Measurements from ENCODE around the gene CABCOCO1.
"Not testable (repeated sequence)": the region's sequence is repeated elsewhere in the genome, so short reads cannot be mapped to it uniquely, and the experiment has no call there.

CABCOCO1 gene

DNA sequence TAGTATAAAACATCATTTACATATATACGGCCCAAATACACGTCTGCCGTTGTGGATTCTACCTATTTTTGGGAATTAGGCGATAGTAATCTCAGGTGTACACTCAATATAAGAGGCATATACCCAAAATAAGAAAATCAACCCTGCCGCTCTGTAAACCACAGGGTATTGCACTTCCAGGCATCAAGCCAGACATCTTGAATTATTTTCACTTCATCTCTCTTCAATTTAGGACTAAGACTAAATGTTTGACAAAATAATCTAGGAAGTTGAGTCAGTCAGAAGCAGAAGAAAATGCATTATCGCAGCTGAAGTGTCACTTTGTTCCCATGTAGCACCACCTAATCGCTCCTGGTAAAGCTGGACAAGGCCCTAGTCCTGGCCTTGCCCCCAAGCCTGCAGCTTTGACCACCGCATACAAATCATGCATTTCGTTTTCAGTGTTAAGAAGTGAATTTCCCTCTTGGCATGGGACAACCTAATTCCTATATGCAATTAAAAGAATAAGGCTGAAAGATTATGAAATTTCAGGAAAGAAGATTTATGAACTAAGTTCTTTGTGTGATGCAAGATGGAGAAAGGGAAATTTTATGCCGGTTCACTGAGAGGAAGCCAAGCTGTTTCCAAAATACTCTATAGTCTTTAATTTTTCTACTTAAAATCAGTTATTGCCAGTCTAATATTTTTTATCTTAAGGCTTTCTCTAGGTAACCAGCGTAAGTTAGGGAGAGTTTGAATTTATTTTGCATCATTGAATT, 26.0 kb downstream of the CABCOCO1 start:
- Histone ChIP-seq H3K9ac (ENCODE audit: low read depth, low read length) (no peak overlapping the region), H3K27me3 (ENCODE audit: insufficient read depth, low read length) (no peaks in the 10 kb centered on the region), H3K4me1 (ENCODE audit: insufficient read depth, low read length) (no peaks in the 10 kb centered on the region), H3K27ac (ENCODE audit: low read depth, low read length) (no peak overlapping the region), H3K9me3 (ENCODE audit: insufficient read depth, low read depth, low read length) (no peaks in the 10 kb centered on the region), H3K36me3 (ENCODE audit: insufficient read depth, low read length) (no peaks in the 10 kb centered on the region), H3K4me3 (ENCODE audit: low read length) (no peak overlapping the region)
- WGBS, result 97% methylated on average over 10 of the region's 11 CpGs

- H3K36me3 ChIP-seq (ENCODE audit: insufficient read depth, low read length); H3K9me3 ChIP-seq (ENCODE audit: insufficient read depth, low read depth, low read length); H3K4me1 ChIP-seq (ENCODE audit: insufficient read depth, low read length); H3K27ac ChIP-seq (ENCODE audit: low read depth, low read length); H3K27me3 ChIP-seq (ENCODE audit: insufficient read depth, low read length); H3K9ac ChIP-seq (ENCODE audit: low read depth, low read length); H3K4me3 ChIP-seq (ENCODE audit: low read length): not testable (repeated sequence)
- WGBS, result no CpG with 5 or more reads among the region's 2 CpGs
Measured at GRCh38 chr10:61691667-61692066, 28.9 kb downstream of the CABCOCO1 start.

GRCh38 chr10:61692447-61693010, 29.8 kb downstream of the CABCOCO1 start:
- no peaks in the 10 kb centered on the region for H3K27me3 ChIP-seq (ENCODE audit: insufficient read depth, low read length)
- H3K9me3 ChIP-seq (ENCODE audit: insufficient read depth, low read depth, low read length), result no peaks in the 10 kb centered on the region
- H3K27ac ChIP-seq (ENCODE audit: low read depth, low read length), result no peak overlapping the region
- 95% methylated on average over 3 of the region's 3 CpGs for WGBS
- H3K9ac ChIP-seq (ENCODE audit: low read depth, low read length), result no peak overlapping the region
- no peaks in the 10 kb centered on the region for H3K4me1 ChIP-seq (ENCODE audit: insufficient read depth, low read length)
- no peaks in the 10 kb centered on the region for H3K36me3 ChIP-seq (ENCODE audit: insufficient read depth, low read length)
- no peak overlapping the region for H3K4me3 ChIP-seq (ENCODE audit: low read length)

DNA sequence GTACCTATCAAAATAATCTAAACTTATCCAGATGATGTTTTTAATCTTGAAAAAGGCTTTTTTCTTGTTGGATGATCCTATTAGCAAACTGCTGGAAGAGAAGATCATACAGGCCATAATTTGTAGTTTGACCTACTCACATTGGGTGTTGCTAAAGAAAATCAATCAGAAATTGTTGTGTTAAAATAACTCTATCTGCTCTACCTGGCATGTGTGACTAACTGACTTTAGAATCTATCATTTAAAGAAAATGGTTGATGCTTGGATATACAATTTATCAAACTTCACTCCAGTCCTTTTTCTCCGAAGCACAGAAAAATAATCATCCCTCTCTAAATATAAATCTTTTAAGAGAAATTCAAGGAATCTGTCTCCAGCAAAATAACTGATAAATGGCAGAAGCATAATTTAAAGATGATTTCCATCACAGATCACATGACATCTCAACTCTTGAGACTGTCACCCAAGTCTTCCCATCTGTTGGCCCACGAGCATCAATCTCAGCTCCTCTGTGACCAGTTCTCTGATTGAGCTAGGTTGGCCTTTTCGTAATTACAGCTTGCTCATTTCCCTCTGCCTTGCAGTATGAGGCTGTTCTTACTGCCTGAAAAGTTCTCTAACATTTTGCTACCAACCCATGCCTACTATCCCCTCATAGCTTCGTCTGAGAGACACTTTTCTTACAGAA, 36.4 kb downstream of the CABCOCO1 start:
- Histone ChIP-seq H3K9ac (ENCODE audit: low read depth, low read length) (no peak overlapping the region), H3K4me1 (ENCODE audit: insufficient read depth, low read length) (no peaks in the 10 kb centered on the region), H3K27ac (ENCODE audit: low read depth, low read length) (no peak overlapping the region), H3K4me3 (ENCODE audit: low read length) (no peak overlapping the region), H3K9me3 (ENCODE audit: insufficient read depth, low read depth, low read length) (no peaks in the 10 kb centered on the region), H3K36me3 (ENCODE audit: insufficient read depth, low read length) (no peaks in the 10 kb centered on the region), H3K27me3 (ENCODE audit: insufficient read depth, low read length) (no peaks in the 10 kb centered on the region)
- 93% methylated on average over 3 of the region's 4 CpGs for WGBS

DNA sequence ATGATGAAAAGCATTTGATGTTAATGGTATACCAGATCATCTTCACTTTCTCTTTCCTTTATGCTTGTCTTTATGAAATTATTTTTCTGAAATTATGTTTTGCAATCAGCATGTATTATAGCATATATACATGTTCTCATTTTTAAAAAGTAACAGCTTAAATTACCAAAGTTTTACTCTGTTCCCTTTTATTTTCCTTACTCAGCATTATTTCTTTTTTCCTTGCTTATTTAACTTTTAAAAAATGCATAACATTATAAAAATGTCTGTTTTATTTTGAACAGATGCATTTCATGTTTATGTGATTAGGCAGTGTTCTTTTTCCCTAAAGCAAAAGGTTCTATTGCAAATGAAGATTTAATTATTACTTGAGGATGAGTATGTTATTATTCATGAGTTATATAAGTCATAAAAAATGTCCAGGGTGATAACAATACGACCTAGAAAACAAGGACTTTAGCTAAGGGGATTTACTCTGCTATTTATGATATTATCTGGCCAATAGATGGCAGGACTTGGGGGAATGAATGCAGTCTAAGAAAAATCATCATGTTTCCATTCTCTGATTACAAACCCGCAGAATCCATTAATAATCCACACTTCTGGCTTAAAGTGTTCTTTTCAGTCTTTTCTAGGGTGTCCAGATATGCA, 38.5 kb downstream of the CABCOCO1 start:
- no peaks in the 10 kb centered on the region for H3K4me1 ChIP-seq (ENCODE audit: insufficient read depth, low read length)
- no peak overlapping the region for H3K4me3 ChIP-seq (ENCODE audit: low read length)
- no peak overlapping the region for H3K9ac ChIP-seq (ENCODE audit: low read depth, low read length)
- H3K36me3 ChIP-seq (ENCODE audit: insufficient read depth, low read length), result no peaks in the 10 kb centered on the region
- 90% methylated on average over 2 of the region's 2 CpGs for WGBS
- no peaks in the 10 kb centered on the region for H3K9me3 ChIP-seq (ENCODE audit: insufficient read depth, low read depth, low read length)
- no peaks in the 10 kb centered on the region for H3K27me3 ChIP-seq (ENCODE audit: insufficient read depth, low read length)
- H3K27ac ChIP-seq (ENCODE audit: low read depth, low read length), result no peak overlapping the region

- Histone ChIP-seq H3K36me3 (ENCODE audit: insufficient read depth, low read length) (no peaks in the 10 kb centered on the region), H3K27me3 (ENCODE audit: insufficient read depth, low read length) (no peaks in the 10 kb centered on the region), H3K27ac (ENCODE audit: low read depth, low read length) (no peak overlapping the region), H3K9ac (ENCODE audit: low read depth, low read length) (no peak overlapping the region), H3K4me1 (ENCODE audit: insufficient read depth, low read length) (no peaks in the 10 kb centered on the region), H3K4me3 (ENCODE audit: low read length) (no peak overlapping the region), H3K9me3 (ENCODE audit: insufficient read depth, low read depth, low read length) (no peaks in the 10 kb centered on the region)
- 60% methylated on average over 1 of the region's 2 CpGs for WGBS
Measured at GRCh38 chr10:61701706-61702105, 39.0 kb downstream of the CABCOCO1 start.

DNA sequence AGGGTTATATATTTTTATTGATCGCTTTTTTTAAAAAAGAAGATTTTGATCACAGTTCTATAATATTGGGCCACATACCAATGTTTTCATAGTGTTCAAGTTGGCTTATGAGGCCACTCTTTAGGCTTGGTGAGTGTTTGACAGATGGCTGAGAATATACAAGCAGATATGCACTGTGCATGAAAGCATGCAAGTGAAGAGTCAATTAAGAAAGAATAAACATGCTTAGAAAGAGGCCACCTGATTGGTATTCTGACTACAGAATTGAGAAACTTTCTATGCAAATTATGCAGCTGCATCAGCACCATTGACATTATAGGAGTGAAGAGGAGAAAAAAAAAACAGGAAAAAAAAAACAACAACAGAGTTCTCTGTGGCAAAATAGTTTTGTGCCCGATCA, 39.9 kb downstream of the CABCOCO1 start:
- H3K27me3 ChIP-seq (ENCODE audit: insufficient read depth, low read length), result no peaks in the 10 kb centered on the region

DNA sequence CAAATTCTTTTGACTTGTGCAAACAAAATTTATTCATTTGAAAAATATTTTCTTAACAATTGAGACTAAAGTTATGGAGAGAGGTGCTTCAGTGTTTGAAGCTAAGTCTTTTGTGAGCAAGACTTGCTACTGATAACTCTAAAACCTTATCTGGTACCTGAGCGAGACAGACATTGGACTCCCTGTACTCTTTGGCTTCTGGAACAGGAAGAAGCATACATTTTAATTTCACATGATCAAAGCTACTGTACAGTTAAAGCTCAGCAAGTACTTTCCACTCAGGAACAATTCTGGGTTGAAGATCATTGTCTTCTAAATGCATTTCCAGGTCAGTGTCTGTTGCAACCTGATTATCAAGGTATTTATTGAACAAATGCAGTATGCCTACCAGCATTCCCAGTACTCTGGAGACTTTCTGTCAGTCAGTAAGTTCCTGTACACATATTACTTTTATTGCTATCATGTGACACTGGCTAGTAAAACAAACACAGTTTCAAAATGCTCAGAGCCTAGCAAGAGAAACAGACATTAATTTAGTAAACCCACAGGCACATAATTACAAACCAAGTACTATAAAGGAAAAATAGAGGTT, 42.4 kb downstream of the CABCOCO1 start:
- H3K36me3 ChIP-seq (ENCODE audit: insufficient read depth, low read length), result no peaks in the 10 kb centered on the region
- H3K27ac ChIP-seq (ENCODE audit: low read depth, low read length), result no peak overlapping the region
- WGBS, result 90% methylated on average over 1 of the region's 1 CpG
- no peaks in the 10 kb centered on the region for H3K9me3 ChIP-seq (ENCODE audit: insufficient read depth, low read depth, low read length)
- no peaks in the 10 kb centered on the region for H3K27me3 ChIP-seq (ENCODE audit: insufficient read depth, low read length)
- no peaks in the 10 kb centered on the region for H3K4me1 ChIP-seq (ENCODE audit: insufficient read depth, low read length)
- no peak overlapping the region for H3K4me3 ChIP-seq (ENCODE audit: low read length)
- no peak overlapping the region for H3K9ac ChIP-seq (ENCODE audit: low read depth, low read length)

More for the DNA sequence above, 39.9 kb downstream of the CABCOCO1 start:
- no peak overlapping the region for H3K4me3 ChIP-seq (ENCODE audit: low read length)
- H3K9ac ChIP-seq (ENCODE audit: low read depth, low read length), result no peak overlapping the region
- H3K4me1 ChIP-seq (ENCODE audit: insufficient read depth, low read length), result no peaks in the 10 kb centered on the region
- no peaks in the 10 kb centered on the region for H3K36me3 ChIP-seq (ENCODE audit: insufficient read depth, low read length)
- WGBS, result 100% methylated on average over 1 of the region's 2 CpGs
- no peaks in the 10 kb centered on the region for H3K9me3 ChIP-seq (ENCODE audit: insufficient read depth, low read depth, low read length)
- H3K27ac ChIP-seq (ENCODE audit: low read depth, low read length), result no peak overlapping the region

DNA sequence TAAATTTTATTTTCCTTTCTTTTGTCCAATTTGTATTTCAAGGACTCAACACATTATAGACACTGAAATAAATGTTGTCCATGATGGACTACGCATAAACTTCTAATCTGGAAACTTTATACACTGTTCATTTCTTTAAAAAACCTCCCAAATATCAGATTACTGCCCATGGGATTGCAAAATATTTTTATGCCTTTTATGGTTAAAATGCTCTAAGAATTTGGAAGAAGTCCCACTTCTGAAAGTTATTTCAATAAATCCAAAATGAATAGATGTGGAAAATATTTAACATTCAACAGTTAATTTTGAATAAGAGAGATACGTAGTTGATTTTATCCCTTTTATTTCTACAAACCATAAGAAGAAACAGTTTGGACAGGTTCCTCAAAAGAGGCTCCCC, 46.1 kb downstream of the CABCOCO1 start:
- Histone ChIP-seq H3K9ac (ENCODE audit: low read depth, low read length) (no peak overlapping the region), H3K27me3 (ENCODE audit: insufficient read depth, low read length) (no peaks in the 10 kb centered on the region), H3K4me1 (ENCODE audit: insufficient read depth, low read length) (no peaks in the 10 kb centered on the region), H3K4me3 (ENCODE audit: low read length) (no peak overlapping the region), H3K9me3 (ENCODE audit: insufficient read depth, low read depth, low read length) (no peaks in the 10 kb centered on the region), H3K36me3 (ENCODE audit: insufficient read depth, low read length) (no peaks in the 10 kb centered on the region), H3K27ac (ENCODE audit: low read depth, low read length) (no peak overlapping the region)
- WGBS, result 100% methylated on average over 1 of the region's 2 CpGs

DNA sequence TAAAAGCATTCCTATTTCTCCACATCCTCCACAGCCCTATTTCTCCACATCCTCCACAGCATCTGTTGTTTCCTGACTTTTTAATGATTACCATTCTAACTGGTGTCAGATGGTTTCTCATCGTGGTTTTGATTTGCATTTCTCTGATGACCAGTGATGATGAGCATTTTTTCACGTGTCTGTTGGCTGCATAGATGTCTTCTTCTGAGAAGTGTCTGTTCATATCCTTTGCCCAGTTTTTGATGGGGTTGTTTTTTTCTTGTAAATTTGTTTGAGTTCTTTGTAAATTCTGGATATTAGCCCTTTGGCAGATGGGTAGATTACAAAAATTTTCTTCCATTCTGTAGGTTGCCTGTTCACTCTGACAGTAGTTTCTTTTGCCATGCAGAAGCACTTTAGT, 49.4 kb downstream of the CABCOCO1 start:
- WGBS, result 87% methylated on average over 2 of the region's 2 CpGs
- not testable (repeated sequence) for H3K9ac ChIP-seq (ENCODE audit: low read depth, low read length)

GRCh38 chr10:61719475-61719874, 56.7 kb downstream of the CABCOCO1 start:
- H3K4me3 ChIP-seq (ENCODE audit: low read length); H3K9me3 ChIP-seq (ENCODE audit: insufficient read depth, low read depth, low read length); H3K27me3 ChIP-seq (ENCODE audit: insufficient read depth, low read length); H3K4me1 ChIP-seq (ENCODE audit: insufficient read depth, low read length); H3K36me3 ChIP-seq (ENCODE audit: insufficient read depth, low read length); H3K9ac ChIP-seq (ENCODE audit: low read depth, low read length); H3K27ac ChIP-seq (ENCODE audit: low read depth, low read length): not testable (repeated sequence)
- 96% methylated on average over 6 of the region's 6 CpGs for WGBS

More for the DNA sequence above, 49.4 kb downstream of the CABCOCO1 start:
- H3K27me3 ChIP-seq (ENCODE audit: insufficient read depth, low read length); H3K4me1 ChIP-seq (ENCODE audit: insufficient read depth, low read length); H3K36me3 ChIP-seq (ENCODE audit: insufficient read depth, low read length); H3K9me3 ChIP-seq (ENCODE audit: insufficient read depth, low read depth, low read length); H3K27ac ChIP-seq (ENCODE audit: low read depth, low read length); H3K4me3 ChIP-seq (ENCODE audit: low read length): not testable (repeated sequence)

All from HUES64 (cell line).